T-helper 1 cell (primary cell): ENCODE data around the gene EHMT1.
"Not testable (repeated sequence)": the region's sequence is repeated elsewhere in the genome, so short reads cannot be mapped to it uniquely, and the experiment has no call there.

ENCODE experiments used
- DNase-seq, 5 donors: peaks; one replicate each; pipeline ENCODE4 v3.0.0-alpha.2; 2012 to 2020

EHMT1 gene

DNA sequence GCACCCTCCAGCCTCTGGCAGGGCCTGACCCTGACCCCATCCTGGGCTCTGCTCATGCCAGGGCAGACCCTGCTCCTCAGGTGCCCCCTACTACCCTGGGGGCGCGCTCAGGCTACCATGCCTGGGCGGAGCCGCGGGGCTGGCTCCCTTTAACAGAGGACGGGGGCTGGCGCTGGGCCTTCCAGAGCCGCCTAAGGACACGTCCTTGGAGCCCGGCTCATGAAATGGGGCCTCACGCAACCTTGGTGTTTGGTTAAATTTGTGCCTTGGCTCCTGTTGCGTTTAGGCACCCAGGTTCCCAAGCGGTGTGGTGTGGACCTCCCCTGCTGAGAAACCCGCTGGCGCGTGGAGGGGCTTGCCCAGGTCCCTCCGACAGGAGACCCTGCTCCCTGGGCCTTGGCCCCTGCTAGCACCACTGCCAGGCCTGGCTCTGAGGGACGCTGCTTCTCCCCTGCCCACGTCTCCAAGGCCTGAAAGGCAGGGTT, 3.4 kb upstream of the EHMT1 start:
- DNase-seq, result no peak

DNA sequence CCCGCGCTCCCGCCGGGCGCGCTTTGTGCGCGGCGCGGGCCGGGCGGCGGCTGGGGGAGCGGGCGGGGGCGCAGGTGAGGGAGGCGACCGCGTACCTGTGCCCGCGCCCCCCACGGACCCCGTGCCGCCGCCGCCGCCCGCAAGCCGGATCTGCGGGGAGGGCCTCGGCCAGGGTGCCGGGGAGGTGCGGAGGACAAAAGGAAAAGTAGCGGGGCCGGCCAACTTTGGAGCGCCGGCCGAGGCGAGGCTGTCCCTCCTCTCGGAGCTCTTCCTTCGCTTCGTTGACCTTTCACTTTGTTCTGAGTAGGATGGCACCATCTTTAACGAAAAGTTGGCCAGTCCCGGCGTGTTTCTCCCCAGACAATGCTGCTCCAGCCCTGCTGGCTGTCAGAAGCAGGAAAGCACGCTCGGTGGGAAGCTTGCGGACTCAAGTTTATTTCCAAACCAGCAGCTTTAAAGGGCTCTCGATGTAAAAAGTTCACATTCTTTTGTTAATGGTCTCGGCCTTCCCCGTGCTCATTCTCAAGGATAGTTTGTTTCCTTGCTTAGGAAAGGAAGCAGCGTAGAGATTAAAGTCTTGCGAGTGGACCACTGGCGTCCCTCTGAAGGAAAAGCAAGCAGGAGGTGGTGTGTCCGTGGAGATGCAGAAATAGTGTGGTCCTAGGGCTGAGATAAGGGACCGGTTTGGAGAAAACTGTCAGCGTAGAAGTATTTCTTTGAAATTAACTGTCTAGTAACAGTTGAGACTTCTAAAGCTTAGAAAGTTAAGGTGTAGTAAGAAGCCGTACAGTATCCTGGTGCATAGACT, 639 bp downstream of the EHMT1 start:
- peak in 1 of 5 donors; percentile 30 for DNase-seq

DNA sequence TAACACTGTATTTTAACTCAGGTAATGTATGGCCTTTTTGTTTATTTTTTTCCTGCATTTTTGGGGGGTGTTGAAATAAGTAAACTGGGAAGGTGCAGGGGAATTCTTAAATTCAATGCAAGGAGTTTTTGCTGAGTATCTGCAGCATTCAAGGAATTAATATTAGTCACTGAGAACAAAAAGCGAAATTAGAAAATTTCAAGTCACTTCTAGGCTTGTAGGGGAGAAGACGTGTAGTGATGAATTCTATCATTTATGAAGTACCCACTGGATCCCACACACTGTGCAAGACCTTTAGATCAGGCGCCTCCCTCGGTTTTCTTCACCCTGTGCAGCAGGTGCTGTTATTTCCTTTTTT, 1.2 kb downstream of the EHMT1 start:
- DNase-seq, result no peak

DNA sequence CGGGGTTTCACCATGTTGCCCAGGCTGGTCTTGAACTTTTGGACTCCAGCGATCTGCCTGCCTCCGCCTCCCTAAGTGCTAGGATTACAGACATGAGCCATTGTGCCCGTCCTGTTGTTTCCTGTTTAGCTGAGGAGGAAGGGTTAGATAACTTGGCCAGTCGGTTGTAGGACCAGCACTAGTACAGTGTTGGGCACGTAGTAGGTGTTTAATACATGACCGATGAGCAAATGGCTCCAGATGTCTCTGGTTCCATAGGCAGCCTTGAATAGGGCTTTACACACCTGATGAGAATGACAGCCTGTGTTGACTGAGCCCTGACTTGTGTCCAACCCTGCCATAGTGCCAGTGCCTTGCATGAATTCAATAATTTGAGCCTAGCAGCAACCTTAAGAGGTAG, 1.8 kb downstream of the EHMT1 start:
- no peak for DNase-seq

DNA sequence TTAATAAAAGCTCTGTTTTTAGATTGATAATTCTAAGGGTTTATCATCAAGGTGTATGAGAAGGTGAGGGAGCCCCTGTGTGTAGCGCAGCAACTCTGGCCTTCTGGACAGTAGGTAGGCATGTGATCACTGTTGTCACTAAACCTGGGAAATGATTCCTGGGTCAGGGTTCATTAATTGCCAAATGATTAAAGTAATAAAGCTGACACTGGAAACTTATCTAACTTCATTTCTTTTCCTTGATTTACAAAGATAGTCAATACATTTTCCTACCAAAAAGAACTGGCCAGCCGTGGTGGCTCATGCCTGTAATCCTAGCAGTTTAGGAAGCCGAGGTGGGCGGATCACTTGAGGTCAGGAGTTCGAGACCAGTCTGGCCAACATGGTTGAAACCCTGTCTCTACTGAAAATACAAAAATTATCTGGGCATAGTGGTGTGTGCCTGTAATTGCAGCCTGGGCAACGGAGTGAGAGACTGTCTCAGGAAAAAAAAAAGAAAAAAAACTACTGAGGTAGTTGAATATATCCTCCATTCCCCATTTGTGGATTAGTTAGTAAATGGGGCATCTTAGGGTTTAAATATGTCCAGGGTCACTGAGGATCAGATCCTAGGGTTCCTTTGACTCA, 2.4 kb downstream of the EHMT1 start:
- no peak for DNase-seq

DNA sequence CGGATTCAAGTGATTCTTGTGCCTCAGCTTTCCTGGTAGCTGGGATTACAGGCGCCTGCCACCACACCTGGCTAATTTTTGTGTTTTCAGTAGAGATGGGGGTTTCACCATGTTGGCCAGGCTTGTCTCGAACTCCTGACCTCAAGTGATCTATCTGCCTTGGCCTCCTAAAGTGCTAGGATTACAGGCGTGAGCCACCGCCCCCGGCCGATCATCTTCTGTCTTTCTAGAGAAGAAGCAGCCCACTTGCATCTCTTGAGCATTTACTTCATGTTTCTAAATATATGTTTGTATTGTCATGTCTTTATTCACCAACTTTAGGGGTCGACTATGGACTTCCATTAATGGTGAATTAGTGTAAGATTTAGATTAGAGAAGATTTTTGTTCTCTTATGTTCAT, 3.4 kb downstream of the EHMT1 start:
- DNase-seq, result not testable (repeated sequence)

DNA sequence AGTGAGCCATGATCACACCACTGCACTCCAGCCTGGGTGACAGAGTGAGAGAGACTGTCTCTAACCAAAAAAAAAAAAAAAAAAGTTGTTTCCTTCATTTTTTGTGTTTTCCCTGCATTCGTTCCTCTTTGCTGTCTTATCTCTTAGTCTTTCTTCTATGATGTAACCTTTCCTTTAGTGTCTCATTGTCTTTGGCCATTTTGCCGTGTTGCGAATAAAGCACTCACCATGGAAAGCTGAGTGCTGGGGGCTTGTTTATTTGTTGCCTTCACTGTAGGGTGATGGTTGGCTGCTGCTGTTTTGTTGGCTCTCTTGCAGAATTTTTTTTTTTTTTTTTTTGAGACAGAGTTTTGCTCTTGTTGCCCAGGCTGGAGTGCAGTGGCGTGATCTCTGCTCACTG, 7.7 kb downstream of the EHMT1 start:
- no peak for DNase-seq

DNA sequence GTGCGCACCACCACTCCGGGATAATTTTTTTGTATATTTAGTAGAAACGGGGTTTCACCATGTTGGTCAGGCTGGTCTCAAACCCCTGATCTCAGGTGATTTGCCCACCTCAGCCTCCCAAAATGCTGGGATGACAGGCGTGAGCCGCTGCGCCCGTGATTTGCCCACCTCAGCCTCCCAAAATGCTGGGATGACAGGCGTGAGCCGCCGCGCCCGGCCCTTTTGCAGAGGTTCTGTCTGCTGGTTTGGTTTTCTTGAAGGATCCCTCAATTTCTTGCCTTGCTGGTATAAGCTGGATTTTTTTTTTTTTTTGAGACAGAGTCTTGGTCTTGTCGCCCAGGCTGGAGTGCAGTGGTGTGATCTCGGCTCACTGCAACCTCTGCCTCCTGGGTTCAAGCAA, 8.6 kb downstream of the EHMT1 start:
- DNase-seq, result not testable (repeated sequence)

DNA sequence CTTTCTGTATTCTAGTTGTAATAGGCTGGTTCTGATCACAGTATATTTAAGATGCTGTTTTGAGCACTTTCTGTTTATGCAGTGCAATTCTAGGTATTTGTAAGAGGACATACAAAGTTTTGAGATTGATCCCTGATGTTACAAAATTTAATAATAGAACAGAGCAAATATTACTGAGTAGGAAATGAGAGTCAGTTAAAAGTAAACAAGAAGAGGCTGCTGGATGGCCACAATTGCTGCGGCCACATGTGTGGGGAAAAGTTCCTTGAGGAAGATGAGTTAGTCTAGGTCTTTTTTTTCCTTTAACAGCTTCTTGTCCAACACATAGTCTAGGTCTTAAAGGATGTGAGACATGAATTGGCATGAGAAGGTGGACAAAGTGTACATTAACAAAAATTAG, 11.3 kb downstream of the EHMT1 start:
- no peak for DNase-seq

DNA sequence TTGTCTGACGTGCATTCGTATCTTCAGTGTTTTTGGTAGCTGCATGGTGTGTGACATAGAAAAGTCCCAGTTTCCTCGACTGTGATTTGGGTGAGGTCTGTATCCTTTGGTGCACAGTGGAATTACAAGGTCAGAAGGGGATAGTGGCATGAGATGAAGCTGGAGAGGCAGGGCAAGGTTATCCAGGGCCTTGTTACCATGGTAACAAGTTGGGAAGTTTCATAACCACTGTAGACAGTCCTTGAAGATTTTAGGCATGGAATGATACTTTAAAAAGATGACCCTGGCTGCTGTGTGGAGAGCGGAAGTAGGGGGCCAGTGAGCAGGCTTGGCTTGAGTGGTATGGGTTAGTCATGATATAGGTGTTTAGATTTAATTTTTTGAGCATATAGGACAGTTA, 11.9 kb downstream of the EHMT1 start:
- DNase-seq, result no peak

DNA sequence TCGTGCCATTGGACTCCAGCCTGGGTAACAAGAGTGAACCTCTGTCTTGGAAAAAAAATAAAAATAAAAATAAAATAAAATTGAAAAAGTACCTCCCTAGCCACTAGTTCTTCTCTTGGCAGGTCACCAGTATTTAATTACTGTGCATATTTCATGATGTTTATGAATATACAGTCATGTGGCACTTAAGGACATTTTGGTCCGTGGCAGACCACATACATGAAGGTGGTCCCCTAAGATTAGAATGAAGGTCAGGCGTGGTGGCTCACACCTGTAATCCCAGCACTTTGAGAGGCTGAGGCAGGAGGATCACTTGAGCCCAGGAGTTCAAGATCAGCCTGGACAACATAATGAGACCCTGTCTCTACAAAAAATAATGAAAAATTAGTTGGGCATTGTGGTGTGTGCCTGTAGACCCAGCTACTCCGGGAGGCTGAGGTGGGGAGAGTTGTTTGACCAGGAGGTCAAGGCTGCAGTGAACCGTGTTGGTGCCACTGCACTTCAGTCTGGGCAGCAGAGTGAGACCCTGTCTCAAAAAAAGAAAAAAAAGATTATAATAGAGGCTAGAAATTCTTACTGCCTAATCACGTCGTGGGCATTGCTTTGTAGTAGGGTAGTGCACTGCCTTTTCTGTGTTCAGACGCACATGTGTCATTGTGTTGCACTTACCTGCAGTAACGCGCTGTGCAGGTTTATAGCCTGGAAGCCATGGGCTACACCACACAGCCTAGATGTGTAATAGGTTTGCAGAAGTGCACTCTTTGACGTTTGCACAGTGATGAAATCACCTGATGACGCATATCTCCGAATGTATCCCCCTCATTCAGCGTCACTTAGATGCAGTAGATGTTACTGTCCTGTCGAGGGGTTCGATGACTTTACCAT, 12.8 kb downstream of the EHMT1 start:
- DNase-seq, result no peak

DNA sequence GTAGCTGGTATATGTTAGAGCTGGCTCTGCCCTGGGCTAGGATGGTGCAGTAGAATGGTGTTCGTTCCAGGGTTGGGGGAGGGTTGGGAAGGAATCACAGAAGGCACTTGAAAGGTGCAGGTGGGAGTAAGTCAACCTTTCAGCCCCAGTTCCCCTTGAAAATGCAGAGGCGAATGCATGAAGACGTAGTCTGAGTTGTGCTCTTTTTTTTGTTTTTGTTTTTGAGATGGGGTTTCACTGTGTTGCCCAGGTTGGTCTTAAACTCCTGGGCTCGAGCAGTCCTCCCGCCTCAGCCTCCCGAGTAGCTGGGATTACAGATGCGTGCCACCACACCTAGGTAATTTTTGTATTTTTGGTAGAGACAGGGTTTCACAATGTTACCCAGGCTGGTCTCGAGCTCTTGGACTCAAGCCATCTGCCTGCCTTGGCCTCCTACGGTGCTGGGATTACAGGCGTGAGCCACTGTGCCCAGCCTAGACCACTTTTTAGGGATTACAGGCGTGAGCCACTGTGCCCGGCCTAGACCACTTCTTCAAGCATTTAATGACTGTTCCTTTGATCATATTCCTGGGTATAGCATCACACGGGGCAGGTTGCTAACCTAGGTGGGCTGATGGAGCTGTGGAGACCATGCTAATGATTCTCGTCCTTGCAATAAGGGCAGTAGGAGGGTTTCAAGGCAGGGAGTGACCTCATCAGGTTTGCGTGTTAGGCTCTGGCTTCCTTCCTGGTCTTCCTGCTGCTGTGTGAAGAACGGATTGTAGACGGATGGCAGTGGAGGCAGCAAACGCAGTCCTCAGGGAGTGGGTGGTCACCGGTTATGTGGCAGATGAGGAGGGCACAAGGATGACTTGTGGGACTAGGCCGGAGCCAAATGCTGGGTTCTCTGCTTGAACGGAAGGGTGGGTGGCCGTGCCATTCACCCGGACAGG, 13.7 kb downstream of the EHMT1 start:
- no peak for DNase-seq

DNA sequence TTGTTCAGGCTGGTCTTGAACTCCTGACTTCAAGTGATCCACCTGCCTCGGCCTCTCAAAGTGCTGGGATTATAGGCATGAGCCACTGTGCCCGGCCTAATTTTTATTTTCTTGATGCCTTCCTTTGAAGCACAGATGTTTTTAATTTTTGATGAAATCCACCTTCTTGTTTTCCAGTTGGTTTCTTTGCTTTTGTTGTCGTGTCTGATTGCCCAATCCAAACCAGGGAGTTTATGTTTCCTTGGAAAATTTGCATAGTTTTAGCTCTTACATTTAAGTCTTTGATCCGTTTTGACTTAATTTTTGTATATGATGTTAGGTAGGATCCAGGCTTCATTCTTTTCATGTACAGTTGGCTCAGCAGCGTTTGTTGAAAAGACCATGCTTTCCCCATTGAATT, 15.2 kb downstream of the EHMT1 start:
- DNase-seq, result no peak

DNA sequence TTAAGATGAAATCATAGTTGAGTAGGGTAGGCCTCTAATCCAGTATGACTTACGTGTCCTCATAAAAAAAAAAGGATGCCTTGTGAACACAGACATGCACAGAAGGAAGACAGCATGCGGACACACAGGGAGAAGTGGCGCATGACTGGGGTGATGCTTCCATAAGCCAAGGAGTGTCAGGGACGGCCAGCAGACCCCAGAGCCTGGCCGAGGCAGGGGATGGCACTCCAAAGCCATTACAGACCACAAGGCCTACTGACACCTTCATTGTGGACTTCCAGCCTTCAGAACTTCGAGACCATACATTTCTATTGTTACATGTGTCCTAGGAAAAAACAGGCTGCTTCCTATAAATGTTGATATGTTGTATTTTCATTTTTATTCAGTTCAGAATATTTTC, 19.9 kb downstream of the EHMT1 start:
- DNase-seq, result no peak

DNA sequence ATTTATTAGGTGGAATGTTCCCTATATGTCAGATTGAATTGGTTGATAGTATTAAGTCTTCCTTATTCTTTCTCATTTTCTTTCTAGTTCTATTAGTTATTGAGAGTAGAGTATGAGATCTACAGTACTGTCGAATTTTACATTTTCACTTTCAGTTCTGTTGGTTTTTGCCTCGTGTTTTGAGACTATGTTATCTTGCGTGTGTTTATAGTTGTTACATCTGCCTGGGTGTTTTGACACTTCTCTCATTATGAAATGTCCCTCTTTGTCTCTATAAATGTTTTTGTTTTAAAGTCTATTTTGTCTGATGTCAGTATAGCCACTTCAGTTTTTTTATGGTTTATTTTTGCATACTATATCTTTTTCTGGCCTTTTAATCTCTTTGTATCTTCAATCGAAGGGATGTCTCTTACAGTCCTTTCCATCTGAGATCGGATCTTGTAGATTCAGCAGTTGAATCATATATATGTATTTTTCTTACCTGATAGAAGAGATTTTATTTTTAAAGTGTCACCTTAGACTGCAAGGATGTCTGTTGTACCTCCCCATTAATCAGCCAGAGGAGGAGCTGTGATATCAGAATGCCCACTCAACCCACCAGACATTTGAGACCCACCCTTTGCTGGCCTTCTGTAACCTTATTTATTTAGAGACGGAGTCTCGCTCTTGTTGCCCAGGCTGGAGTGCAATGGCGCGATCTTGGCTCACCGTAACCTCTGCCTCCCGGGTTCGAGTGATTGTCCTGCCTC, 20.7 kb downstream of the EHMT1 start:
- DNase-seq, result peak in 1 of 5 donors; percentile 49

DNA sequence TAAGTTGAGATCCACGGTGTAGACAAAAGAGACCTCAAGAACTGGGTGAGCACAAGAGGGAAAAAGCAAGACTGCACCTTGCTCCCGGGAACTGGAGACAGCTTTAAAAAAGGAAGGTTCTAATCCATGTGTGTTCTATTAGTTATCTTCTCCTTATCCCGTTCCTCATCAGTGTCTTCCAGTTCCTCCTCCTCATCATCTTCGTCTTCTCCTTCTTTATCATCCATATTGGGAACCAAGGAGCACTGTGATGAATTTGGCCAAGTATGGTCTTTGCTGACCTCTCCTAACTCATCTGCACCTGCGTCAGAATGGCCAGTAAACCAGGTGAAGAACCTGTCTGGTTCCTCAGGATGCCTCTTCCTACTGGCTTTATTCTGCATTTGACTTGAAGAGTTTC, 22.1 kb downstream of the EHMT1 start:
- no peak for DNase-seq

DNA sequence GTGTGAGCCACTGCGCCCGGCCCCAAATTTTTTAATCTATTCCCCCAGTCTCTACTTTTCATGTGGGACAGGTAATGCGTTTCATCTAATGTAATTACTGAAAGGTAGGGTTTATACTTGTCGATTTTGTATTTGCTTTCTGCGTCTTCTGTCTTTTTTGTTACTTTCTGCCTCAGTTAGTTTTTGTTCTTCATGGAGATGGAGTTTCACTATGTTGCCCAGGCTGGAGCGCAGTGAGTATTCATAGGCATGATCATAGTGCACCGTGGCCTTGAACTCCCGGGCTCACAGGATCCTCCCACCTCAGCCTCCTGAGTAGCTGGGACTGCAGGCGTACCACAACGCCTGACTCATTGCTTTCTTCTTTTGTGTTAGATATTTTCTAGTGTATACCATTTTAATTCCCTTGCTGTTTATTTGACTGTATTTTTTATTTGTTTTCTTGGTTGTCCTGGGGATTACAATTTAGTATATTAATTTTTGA, 23.4 kb downstream of the EHMT1 start:
- DNase-seq, result no peak

DNA sequence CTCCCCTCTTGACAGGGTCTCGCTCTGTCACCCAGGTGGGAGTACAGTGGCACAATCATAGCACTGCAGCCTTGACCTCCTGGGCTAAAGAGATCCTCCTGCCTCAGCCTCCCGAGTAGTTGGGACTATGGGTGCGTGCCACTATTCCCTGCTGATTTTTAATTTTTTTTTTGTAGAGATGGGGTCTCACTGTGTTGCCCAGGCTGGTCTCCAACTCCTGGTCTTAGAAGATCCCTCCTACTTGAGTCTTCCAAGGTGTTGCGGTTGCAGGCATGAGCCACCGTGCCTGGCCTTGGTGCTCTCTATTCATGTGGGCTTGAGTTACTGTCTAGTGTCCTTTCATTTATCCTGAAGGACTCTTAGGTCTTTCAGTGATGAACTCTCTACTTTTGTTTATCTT, 24.1 kb downstream of the EHMT1 start:
- no peak for DNase-seq

DNA sequence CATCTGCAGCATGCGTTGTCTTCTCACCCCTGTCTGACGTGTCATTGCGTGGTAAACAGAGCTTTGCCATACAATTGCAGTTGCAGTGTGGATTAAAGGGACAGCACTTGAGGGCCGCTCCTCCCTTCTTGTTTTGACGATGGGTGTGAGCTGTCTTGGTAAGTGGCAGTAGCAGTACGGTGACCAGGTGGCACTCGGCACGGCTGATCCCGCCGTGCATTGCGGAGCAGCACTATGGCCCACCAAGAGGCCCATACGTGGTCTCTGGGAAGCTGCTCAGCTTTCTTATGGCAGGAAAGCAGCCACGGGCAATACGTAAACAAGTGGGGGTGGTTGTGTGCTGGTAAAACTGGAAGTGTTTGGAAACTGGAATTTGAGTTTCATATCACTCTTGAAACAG, 25.1 kb downstream of the EHMT1 start:
- DNase-seq, result no peak

DNA sequence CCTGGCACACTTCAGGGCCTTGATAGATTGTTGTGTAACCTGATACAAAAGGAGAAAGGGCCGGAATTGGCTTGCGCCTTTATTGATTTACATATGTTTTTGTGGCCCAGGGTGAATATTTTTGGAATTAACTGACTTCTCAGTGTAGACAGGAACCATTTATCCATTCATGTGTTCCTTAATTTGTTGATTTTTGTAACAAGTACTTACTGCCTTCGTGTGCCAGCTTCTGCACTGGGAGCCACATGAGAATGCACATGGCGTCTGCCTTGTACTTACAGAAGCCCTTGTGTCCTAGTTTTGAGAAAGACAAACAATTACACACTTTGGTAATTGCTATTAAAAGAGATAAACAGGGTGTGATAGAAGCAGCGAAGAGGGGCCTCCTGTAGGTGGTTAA, 26.4 kb downstream of the EHMT1 start:
- DNase-seq, result no peak

DNA sequence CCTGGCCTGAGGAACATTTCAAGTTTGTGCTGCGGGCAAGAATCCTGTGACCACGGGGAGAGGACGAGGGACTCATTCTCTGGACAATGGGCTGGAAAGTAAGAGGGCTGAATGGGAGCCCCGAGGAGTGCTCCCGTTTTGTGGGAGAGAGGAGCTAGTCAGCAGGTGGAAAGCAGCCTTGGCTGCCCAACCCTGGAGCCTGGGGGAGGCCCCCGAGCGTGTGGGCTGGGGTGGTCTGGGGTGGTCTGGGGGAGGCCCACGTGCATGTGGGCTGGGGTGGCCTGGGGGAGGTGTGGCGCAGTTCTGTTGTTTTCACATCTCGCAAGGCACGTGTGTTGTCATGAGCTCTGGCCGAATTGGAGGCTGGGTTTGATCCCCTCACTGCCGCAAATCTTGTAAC, 27.5 kb downstream of the EHMT1 start:
- DNase-seq, result no peak
